GM19240 (cell line): ENCODE results near the gene FAM174B.
"Not testable (repeated sequence)": the region's sequence is repeated elsewhere in the genome, so short reads cannot be mapped to it uniquely, and the experiment has no call there.

Experiments used
- DNase-seq: peaks from one replicate; pipeline ENCODE4 v3.0.0; 2011; ENCODE audit warnings: low spot score; ENCODE audit not compliant: insufficient read length

FAM174B gene

GRCh38 chr15:92619145-92620101, 36.2 kb downstream of the FAM174B start:
- no peak for DNase-seq

- no peak for DNase-seq
These were observed 37.7 kb downstream of the FAM174B start for GRCh38 chr15:92617549-92618520.

- DNase-seq = no peak
These were observed 38.7 kb downstream of the FAM174B start for GRCh38 chr15:92616621-92617548.

- no peak for DNase-seq
These were observed 40.5 kb downstream of the FAM174B start for GRCh38 chr15:92614791-92615785.

GRCh38 chr15:92614301-92614700, 41.3 kb downstream of the FAM174B start:
- no peak for DNase-seq

- no peak for DNase-seq
These were observed 41.7 kb downstream of the FAM174B start for GRCh38 chr15:92613841-92614240.

GRCh38 chr15:92612891-92613290, 42.7 kb downstream of the FAM174B start:
- no peak for DNase-seq

- DNase-seq = no peak
These were observed 43.4 kb downstream of the FAM174B start for GRCh38 chr15:92611995-92612745.

GRCh38 chr15:92611150-92611549, 44.4 kb downstream of the FAM174B start:
- DNase-seq = no peak

GRCh38 chr15:92610101-92610520, 45.5 kb downstream of the FAM174B start:
- no peak for DNase-seq

- DNase-seq = no peak
These were observed 46.5 kb downstream of the FAM174B start for GRCh38 chr15:92608866-92609700.

- not testable (repeated sequence) for DNase-seq
These were observed 48.8 kb downstream of the FAM174B start for GRCh38 chr15:92606836-92607150.

GRCh38 chr15:92606126-92606835, 49.3 kb downstream of the FAM174B start:
- no peak for DNase-seq

GRCh38 chr15:92605225-92605944, 50.2 kb downstream of the FAM174B start:
- DNase-seq = no peak

GRCh38 chr15:92603743-92604470, 51.7 kb downstream of the FAM174B start:
- DNase-seq = no peak

- no peak for DNase-seq
These were observed 52.3 kb downstream of the FAM174B start for GRCh38 chr15:92603278-92603677.
